Body of pancreas (tissue), 4 donors: ENCODE measurements around the gene LDB1.

Source experiments
- POLR2A ChIP-seq, 3 donors: fragments of 450-650 bp; IDR thresholded peaks; one replicate each; pipeline ENCODE4 v1.6.1; 2016; ENCODE audit warnings: antibody characterized with exemption in 3 of 3, mild to moderate bottlenecking in 2 of 3
- TF ChIP-seq, protein P1 (sequence below), 7 experiments: fragments of 450-650 bp in 4 of 7; fragments of 200-600 bp in 3 of 7; sonication (generic) in 3 of 7; IDR thresholded peaks; one replicate each; pipeline ENCODE4 v1.5.1; 2016 to 2019; ENCODE audit warnings: antibody characterized with exemption in 7 of 7

DNA sequence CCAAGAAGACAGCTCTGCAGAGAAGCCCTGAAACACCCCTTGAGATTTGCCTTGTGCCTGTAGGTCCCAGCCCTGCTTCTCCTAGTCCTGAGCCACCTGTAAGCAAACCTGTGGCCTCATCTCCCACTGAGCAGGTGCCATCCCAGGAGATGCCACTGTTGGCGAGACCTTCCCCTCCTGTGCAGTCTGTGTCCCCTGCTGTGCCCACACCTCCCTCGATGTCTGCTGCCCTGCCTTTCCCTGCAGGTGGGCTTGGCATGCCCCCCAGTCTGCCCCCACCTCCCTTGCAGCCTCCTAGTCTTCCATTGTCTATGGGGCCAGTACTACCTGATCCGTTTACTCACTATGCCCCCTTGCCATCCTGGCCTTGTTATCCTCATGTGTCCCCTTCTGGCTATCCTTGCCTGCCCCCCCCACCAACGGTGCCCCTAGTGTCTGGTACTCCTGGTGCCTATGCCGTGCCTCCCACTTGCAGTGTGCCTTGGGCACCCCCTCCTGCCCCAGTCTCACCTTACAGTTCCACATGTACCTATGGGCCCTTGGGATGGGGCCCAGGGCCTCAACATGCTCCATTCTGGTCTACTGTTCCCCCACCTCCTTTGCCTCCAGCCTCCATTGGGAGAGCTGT, 20.9 kb upstream of the LDB1 start:
- TF ChIP-seq, protein P1, sequence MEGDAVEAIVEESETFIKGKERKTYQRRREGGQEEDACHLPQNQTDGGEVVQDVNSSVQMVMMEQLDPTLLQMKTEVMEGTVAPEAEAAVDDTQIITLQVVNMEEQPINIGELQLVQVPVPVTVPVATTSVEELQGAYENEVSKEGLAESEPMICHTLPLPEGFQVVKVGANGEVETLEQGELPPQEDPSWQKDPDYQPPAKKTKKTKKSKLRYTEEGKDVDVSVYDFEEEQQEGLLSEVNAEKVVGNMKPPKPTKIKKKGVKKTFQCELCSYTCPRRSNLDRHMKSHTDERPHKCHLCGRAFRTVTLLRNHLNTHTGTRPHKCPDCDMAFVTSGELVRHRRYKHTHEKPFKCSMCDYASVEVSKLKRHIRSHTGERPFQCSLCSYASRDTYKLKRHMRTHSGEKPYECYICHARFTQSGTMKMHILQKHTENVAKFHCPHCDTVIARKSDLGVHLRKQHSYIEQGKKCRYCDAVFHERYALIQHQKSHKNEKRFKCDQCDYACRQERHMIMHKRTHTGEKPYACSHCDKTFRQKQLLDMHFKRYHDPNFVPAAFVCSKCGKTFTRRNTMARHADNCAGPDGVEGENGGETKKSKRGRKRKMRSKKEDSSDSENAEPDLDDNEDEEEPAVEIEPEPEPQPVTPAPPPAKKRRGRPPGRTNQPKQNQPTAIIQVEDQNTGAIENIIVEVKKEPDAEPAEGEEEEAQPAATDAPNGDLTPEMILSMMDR (IDR thresholded peaks at IDR 0.05) = no peak
- TF ChIP-seq POLR2A (IDR thresholded peaks at IDR 0.05) = no peak
